NCI-H1092 (cell line): Measurements from ENCODE around the gene HOXC4.
A peak's percentile ranks its signal among the peaks of the same experiment; 100 is the strongest.
"Not testable (repeated sequence)": the region's sequence is repeated elsewhere in the genome, so short reads cannot be mapped to it uniquely, and the experiment has no call there.

ENCODE experiments used
- DNase-seq: peaks from one replicate; lab custom pipeline; 2025; lab: John Stamatoyannopoulos, UW

Gene HOXC4

GRCh38 chr12:54041097-54041690, 12.4 kb upstream of the HOXC4 start:
- no peak for DNase-seq

DNA sequence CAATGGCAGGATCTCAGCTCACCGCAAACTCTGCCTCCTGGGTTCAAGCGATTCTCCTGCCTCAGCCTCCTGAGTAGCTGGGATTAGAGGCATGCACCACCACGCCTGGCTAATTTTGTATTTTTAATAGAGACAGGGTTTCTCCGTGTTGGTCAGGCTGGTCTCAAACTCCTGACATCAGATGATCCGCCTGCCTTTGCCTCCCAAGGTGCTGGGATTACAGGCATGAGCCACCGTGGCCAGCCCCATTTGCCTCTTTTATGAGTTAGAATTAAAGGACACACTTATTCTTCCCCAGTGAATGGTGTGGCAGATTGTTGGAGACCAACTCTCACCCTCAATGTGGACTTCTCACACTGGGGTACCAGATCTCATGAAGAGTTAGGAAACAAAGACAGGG, 11.6 kb upstream of the HOXC4 start:
- DNase-seq: not testable (repeated sequence)

GRCh38 chr12:54042970-54043853, 10.4 kb upstream of the HOXC4 start:
- no peak for DNase-seq

GRCh38 chr12:54044425-54045103, 9.1 kb upstream of the HOXC4 start:
- DNase-seq: no peak

DNA sequence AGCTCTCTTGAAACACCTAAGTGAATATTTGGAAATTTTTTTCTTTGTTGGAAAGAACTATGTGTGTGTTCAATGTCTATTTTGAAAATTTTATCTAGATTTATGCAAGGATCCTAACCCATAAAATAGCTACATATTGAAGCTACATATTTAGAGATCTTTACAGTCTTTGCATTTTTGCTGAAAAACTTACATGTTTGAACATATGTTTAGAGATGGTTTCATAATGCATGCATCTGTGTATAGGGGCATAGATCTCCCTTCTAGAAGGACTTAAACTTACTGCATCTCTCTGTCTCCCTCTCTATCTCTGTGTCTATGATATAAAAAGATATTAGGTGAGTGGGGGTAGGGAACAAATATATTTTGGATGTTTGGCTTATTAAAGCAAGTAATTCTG, 8.2 kb upstream of the HOXC4 start:
- DNase-seq: no peak

DNA sequence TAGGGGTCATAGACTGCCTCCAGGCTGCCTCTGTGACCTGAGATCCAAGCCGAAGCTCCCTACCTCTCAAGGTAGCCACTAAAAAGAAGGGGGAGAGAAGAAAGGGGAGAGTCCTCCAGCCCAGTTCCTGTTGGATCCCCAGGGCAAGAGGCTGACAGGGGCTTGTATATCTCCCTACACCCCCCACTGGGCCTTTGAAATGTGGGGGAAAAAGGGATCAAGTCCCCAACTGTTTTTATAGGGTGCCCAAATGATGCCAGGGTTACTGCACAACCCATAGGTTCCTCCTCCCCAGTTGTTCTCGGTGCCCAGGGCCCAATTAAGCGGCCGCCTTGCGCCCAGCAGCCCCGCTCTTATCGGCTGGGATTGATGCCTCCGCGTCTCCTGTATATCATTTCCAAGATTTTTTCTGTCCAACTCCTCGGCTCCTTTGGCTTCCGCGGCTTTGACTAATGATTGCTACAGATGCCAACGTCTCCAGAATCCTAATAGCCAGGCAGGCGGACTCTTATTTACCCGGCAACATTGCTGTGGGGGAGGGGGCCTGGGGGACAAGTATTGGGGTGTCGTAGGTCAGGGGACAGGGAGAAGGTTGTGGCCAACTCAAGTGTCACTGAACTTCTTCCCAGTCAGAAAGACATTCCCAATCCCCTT, 7.6 kb upstream of the HOXC4 start:
- DNase-seq: no peak

DNA sequence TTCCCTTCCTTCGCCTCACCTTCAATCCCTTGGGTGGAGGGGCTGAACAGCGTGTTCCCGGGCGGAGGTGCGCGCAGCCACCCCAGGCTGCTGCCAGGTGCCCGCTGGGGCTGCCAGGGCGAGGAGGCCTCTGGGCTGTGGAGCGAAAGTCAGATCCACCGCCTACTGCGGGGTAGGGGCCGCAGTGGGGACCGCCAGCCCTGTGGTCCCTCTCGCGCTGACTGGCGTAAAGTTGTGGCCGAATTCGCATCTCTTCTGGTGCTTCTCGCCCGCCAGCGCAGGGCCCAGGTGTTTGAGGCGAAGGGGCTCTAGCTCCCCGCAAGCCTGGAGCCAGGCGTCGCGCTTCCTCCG, 6.9 kb upstream of the HOXC4 start:
- DNase-seq: no peak

DNA sequence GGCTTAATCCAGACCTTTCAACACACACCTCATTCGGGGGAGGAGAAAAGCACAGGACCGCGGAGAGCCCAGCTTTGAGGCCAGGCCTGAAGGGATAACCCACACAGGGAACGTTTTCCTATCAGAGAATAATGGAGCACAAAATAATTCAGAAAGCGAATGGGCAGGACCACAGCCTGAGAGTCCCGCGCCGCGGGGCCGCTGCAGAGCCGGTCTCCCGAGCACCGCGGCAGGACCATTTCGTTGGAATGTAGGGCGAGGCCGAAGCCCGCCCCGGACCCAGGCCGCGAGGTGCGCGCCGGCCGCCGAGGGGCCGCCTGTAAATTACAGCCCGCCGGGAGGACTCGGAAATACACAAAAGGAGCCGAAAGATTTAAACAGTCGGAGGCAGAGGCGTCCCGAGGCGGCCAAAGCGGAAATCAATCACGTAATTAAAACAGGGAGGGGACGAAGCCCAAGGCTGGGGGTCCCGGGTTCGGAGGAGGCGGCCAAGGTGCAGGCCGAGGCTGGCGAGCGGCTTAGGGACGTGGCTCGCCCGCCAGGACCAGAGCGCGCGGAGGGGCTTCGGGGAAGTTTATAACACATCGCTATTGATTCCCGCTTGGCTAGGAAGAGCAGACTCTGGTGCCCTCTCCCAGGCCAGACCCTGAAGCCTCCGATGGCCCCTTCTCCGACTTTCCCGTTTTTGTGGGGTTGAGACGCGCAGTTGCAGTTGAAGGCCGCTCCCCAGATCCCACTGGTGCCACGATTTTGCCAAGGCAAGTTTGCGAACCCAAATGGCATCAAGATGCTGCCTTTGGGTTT, 6.3 kb upstream of the HOXC4 start:
- DNase-seq: no peak

GRCh38 chr12:54047964-54048303, 5.7 kb upstream of the HOXC4 start:
- DNase-seq: no peak

DNA sequence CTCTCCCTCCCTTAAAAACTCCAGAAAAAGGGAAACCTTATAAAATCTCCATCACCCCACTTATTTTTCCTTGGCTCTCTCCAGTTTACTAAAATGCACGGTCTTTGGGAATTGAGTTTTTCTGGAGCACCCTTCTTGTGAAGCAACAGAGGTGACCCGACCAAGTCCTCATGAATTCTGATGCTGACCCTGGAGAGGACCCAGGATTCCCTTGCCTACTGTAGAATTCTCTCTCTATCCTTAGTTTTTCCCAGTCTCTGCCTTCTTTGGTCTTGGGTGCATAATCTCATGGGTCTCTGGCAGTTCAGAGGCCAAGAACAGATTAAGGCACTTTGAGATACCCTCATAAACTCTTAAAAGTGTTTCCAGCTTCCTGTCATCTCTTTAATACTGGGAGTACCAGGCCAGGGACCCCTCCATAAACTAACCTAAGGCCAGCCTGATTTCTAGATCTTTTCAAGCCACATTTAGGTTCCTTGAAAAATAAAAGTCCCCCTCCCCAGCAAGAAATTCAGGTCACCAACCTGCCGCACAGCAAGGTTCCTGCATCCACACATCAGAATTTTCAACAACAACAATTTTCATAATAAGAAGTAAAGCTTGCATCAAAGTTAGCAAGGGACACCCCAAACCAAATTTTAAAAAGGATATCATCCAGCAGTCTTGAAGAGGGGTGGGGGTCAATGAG, 5.1 kb upstream of the HOXC4 start:
- no peak for DNase-seq

GRCh38 chr12:54049108-54049507, 4.5 kb upstream of the HOXC4 start:
- no peak for DNase-seq

DNA sequence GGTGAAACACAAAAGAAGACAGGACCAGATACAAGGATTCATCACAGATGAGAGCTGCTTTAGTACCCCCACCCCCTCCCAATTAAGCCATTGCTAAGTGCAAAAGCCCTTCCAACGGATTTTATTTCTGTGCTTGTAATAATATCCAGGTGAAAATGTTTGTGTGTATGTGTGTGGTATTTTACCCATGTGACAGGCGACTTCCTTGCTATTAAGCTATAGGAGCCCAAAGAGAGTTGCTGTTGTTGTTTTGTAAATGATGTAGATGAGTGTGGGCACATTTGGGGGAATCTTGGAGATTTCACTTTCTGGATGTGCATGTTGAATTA, 3.2 kb upstream of the HOXC4 start:
- no peak for DNase-seq

- no peak for DNase-seq
Measured at GRCh38 chr12:54051026-54051842, 2.4 kb upstream of the HOXC4 start.

DNA sequence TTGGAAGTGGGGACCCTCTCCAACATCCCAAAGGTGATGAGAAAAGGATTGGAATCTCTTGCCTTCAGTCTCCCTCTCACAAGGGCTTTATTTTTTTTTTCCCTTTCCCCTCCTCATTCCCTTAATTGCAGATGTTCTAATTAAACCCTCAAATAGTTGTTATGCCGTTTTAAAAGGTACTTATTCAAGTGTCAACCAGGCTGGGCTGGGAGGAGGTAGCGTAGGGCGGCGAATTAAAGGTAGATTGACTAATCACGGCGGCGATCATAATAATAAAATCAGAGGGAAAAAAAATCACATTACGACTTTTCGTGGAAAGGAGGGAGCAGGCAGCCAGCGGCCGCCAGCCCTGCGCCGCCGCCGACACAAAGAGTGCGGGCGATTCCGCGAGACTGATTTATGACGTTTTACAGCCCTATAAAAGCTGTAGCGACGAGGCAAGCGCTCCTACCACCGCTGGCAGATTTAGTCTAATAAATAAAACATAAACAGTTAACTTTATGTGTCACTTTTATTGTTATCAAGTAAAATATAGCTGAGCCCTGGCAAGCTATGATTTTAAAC, 1.7 kb upstream of the HOXC4 start:
- DNase-seq: peak; percentile 42

DNA sequence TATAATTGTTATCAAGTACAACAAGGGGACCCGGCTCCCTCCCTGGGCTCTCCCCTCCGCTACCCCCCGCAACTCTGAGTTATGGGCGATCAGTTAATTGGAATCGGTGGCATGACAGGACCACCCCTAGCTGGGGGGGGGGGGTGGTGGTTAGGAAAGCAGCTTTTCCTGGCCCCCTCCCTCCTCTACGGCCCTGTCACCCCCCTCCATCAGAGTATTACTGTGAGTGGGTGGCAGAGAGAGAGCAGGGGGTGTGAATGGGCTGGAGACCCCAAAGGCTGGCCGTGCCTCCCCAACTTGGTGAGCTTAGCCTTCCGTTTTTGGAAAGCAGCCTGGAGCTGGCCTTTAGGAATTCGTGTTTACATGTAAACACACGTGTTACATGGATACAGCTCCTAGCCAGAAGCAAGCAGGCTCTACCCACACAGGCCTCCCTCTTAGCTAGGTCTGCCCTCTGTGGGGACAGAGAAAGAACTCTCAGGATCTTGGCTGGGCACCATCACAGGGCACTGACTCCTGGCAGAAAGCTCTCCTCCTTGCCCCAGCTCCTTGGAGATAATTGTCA, 1.1 kb upstream of the HOXC4 start:
- no peak for DNase-seq

GRCh38 chr12:54053003-54053750, 458 bp upstream of the HOXC4 start:
- DNase-seq: no peak

GRCh38 chr12:54054742-54055194, 1.1 kb downstream of the HOXC4 start:
- no peak for DNase-seq

GRCh38 chr12:54055552-54055951, 1.9 kb downstream of the HOXC4 start:
- no peak for DNase-seq

DNA sequence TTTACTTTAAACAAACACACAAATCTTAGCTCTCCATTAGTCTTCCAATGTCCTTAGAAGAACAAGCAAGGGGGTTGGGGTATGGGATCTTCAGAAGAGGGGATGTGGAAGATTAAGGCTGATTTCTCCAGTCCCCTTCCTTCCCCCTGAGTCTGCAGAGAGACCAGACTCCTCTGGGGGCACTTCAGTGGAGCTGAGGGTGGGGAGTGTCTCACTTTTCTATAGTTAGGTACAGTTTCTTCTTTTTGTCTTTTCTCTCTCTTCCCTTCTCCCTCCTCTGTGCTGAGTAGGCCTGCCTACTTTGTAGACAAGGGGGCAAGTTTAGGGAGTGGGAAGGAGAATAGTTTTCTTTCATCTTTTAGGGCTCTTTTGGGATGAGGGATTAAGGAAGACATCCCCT, 2.5 kb downstream of the HOXC4 start:
- DNase-seq: no peak
